Uterus (tissue), 4 donors: ENCODE results near the gene TGM2. TPM values are rescaled to one million over a fixed set of nuclear protein-coding genes. Genes with fewer than 3 reads are reported as not detected.

ENCODE experiments used
- DNase-seq, 2 donors: peaks; one replicate each; pipeline ENCODE4 v3.0.0-alpha.2; 2019 to 2020
- H3K27ac ChIP-seq, 2 donors: fragments of 200-600 bp; sonication (generic); 1 replicate in 1 of 2; 2 replicates in 1 of 2; pipeline ENCODE4 v1.5.1; 2016 to 2018
- H3K27me3 ChIP-seq, 2 donors: fragments of 200-600 bp; sonication (generic); one replicate each; pipeline ENCODE4 v1.5.1; 2018 to 2019; ENCODE audit warnings: control low read depth in 1 of 2
- H3K36me3 ChIP-seq, 2 donors: fragments of 200-600 bp; sonication (generic); one replicate each; pipeline ENCODE4 v1.5.1; 2019; ENCODE audit warnings: control low read depth in 1 of 2
- H3K4me1 ChIP-seq, 2 donors: fragments of 200-600 bp; sonication (generic); one replicate each; pipeline ENCODE4 v1.5.1; 2018 to 2019; ENCODE audit warnings: control low read depth in 1 of 2
- H3K4me3 ChIP-seq, 2 donors: fragments of 200-600 bp; sonication (generic); 1 replicate in 1 of 2; 2 replicates in 1 of 2; pipeline ENCODE4 v1.5.1; 2018 to 2019; ENCODE audit warnings: mild to moderate bottlenecking in 1 of 2
- H3K9me3 ChIP-seq, 2 donors: fragments of 200-600 bp; sonication (generic); one replicate each; pipeline ENCODE4 v1.5.1; 2019; ENCODE audit warnings: control low read depth in 1 of 2
- CTCF ChIP-seq, 4 experiments: fragments of 200-600 bp in 2 of 4; fragments of 450-650 bp in 2 of 4; sonication (generic) in 2 of 4; IDR thresholded peaks; one replicate each; pipeline ENCODE4 v1.5.1; 2016 to 2019; ENCODE audit warnings: antibody characterized with exemption in 4 of 4, mild to moderate bottlenecking in 2 of 4, moderate library complexity in 1 of 4
- POLR2A ChIP-seq, 2 donors: fragments of 450-650 bp; IDR thresholded peaks; one replicate each; pipeline ENCODE4 v1.6.1; 2016; ENCODE audit warnings: antibody characterized with exemption in 2 of 2, mild to moderate bottlenecking in 1 of 2, moderate library complexity in 1 of 2
- intact Hi-C: fragments of 100-400 bp; cut with DNase I; formaldehyde crosslinking; loops from one replicate; pipeline ENCODE4 v1.15.1; 2023; ENCODE audit warnings: low total_unique reads
- total RNA-seq, 4 donors: library from RNA; depleted of rRNA in 3 of 4; stranded (reverse); fragments of >200 nt in 3 of 4; gene quantifications; one replicate each; pipeline versions ENCODE4 v1.1.0 to v1.2.4, GENCODE V29; 2014 to 2023
- donor health status: DM: yes; HTN: yes; CAD: no.

Gene TGM2
- total RNA-seq, 4 donors from 2014 or later = 136 to 639 (median 209) TPM

GRCh38 chr20:38129248-38129865 lies 35.7 kb downstream of the TGM2 start:
- TF ChIP-seq CTCF (IDR thresholded peaks at IDR 0.05) (no peak), POLR2A (IDR thresholded peaks at IDR 0.05) (no peak)
- Histone ChIP-seq H3K27ac (peak overlapping the region; percentile 31 to 88), H3K4me3 (no peak overlapping the region), H3K27me3 (no peaks in the 10 kb centered on the region), H3K4me1 (peaks cover 0 to 18% of the 10 kb centered on the region in 2 donors), H3K9me3 (no peaks in the 10 kb centered on the region), H3K36me3 (no peaks in the 10 kb centered on the region)
- peak; percentile 16 for DNase-seq
- intact Hi-C loops = no loop called here

GRCh38 chr20:38128691-38129090 lies 36.4 kb downstream of the TGM2 start:
- Histone ChIP-seq H3K27me3 (no peaks in the 10 kb centered on the region), H3K27ac (peak overlapping the region; percentile 88), H3K9me3 (no peaks in the 10 kb centered on the region), H3K4me3 (no peak overlapping the region), H3K4me1 (peaks cover 0 to 18% of the 10 kb centered on the region in 2 donors), H3K36me3 (no peaks in the 10 kb centered on the region)
- peak; percentile 15 to 16 for DNase-seq
- intact Hi-C loops = no loop called here
- no peak for TF ChIP-seq POLR2A (IDR thresholded peaks at IDR 0.05)
- TF ChIP-seq CTCF (IDR thresholded peaks at IDR 0.05) = no peak

GRCh38 chr20:38127920-38128528 lies 37.0 kb downstream of the TGM2 start:
- Histone ChIP-seq H3K9me3 (no peaks in the 10 kb centered on the region), H3K4me1 (peaks cover 0 to 21% of the 10 kb centered on the region in 2 donors), H3K27ac (peak overlapping the region; percentile 88), H3K4me3 (no peak overlapping the region), H3K27me3 (no peaks in the 10 kb centered on the region), H3K36me3 (no peaks in the 10 kb centered on the region)
- peak; percentile 10 to 11 for DNase-seq
- TF ChIP-seq CTCF (IDR thresholded peaks at IDR 0.05) (no peak), POLR2A (IDR thresholded peaks at IDR 0.05) (no peak)
- intact Hi-C loops = no loop called here

- DNase-seq = peak; percentile 60 to 73
- intact Hi-C loops = no loop called here
- no peak overlapping the region for H3K4me3 ChIP-seq
These were observed 38.0 kb downstream of the TGM2 start for GRCh38 chr20:38126932-38127621.

More at GRCh38 chr20:38126932-38127621, 38.0 kb downstream of the TGM2 start:
- Histone ChIP-seq H3K9me3 (no peaks in the 10 kb centered on the region), H3K27me3 (no peaks in the 10 kb centered on the region), H3K36me3 (no peaks in the 10 kb centered on the region), H3K27ac (peak overlapping the region; percentile 88), H3K4me1 (peaks cover 0 to 22% of the 10 kb centered on the region in 2 donors)
- TF ChIP-seq CTCF (IDR thresholded peaks at IDR 0.05) = peak in 1 of 4 experiments; percentile 9
- TF ChIP-seq POLR2A (IDR thresholded peaks at IDR 0.05) = no peak
